K562 (cell line): ENCODE results near the gene MAP3K12. TPM values are rescaled to one million over a fixed set of nuclear protein-coding genes. Genes with fewer than 3 reads are reported as not detected.

Experiments used
- C11orf30 ChIP-seq: fragments of 450-650 bp; IDR thresholded peaks from 2 replicates; pipeline ENCODE4 v1.6.1; 2016; ENCODE audit warnings: low read depth, mild to moderate bottlenecking
- CBX8 ChIP-seq: fragments of 200-600 bp; sonication (generic); IDR thresholded peaks from 2 replicates; pipeline ENCODE4 v1.6.1; 2012; ENCODE audit warnings: borderline replicate concordance, mixed run types, low read depth, mild to moderate bottlenecking, moderate library complexity, mixed read lengths, low read length, control low read depth, inconsistent platforms; ENCODE audit not compliant: poor library complexity, severe bottlenecking; ENCODE audit errors: extremely low read depth
- DDX20 ChIP-seq: fragments of 450-650 bp; IDR thresholded peaks from 2 replicates; pipeline ENCODE4 v1.6.1; 2016; ENCODE audit warnings: missing genetic modification characterization, low read depth, mild to moderate bottlenecking, missing compliant biosample characterization, moderate library complexity
- E2F4 ChIP-seq: sonication (generic); formaldehyde crosslinking; IDR thresholded peaks from 2 replicates; pipeline ENCODE4 v1.8.0; 2022; ENCODE audit warnings: mild to moderate bottlenecking, low read depth, missing genetic modification reagents
- HIVEP1 ChIP-seq: fragments of 250-450 bp; sonication (Bioruptor Pico); IDR thresholded peaks from 2 replicates; pipeline ENCODE4 v1.4.0; 2020; ENCODE audit warnings: mild to moderate bottlenecking
- MBD1 ChIP-seq: fragments of 250-450 bp; sonication (Bioruptor Pico); IDR thresholded peaks from 2 replicates; pipeline ENCODE4 v1.8.0; 2022; ENCODE audit warnings: inconsistent platforms
- REST ChIP-seq, 2 experiments: fragments of 450-650 bp; formaldehyde crosslinking in 1 of 2; IDR thresholded peaks; 2 replicates each; pipeline versions ENCODE4 v1.4.0 to v1.6.1; 2014 to 2020; ENCODE audit warnings: mild to moderate bottlenecking in 2 of 2, borderline replicate concordance in 1 of 2, low read depth in 1 of 2
- SPI1 ChIP-seq: IDR thresholded peaks from 2 replicates; pipeline ENCODE4 v1.6.1; 2011; ENCODE audit warnings: low read depth, low read length, control low read depth, borderline replicate concordance
- TAF1 ChIP-seq: IDR thresholded peaks from 2 replicates; pipeline ENCODE4 v1.6.1; 2011; ENCODE audit warnings: mild to moderate bottlenecking, low read length, moderate library complexity; ENCODE audit not compliant: insufficient read depth, control insufficient read depth, severe bottlenecking; ENCODE audit errors: extremely low read depth
- ZNF436 ChIP-seq: fragments of 250-450, 450-650 bp; sonication (Bioruptor Pico); formaldehyde crosslinking; IDR thresholded peaks from 2 replicates; pipeline ENCODE4 v1.7.0; 2020; ENCODE audit warnings: mild to moderate bottlenecking
- polyA plus RNA-seq, 8 experiments: library from polyadenylated mRNA; depleted of rRNA in 4 of 8; stranded (reverse) in 5 of 8; unstranded in 3 of 8; fragments of >200 nt; fragmentation: Nextera tagmentation in 2 of 8; fragmentation: Illumina TruSeq in 1 of 8; extraction: Ambion mirVana in 2 of 8; extraction: Trizol in 1 of 8; gene quantifications; 2 replicates each; pipeline versions ENCODE4 v1.2.1 to v1.2.3, GENCODE V29; 2011 to 2014; ENCODE audit warnings: inconsistent platforms in 1 of 8, missing spikeins in 1 of 8
- total RNA-seq, 7 experiments: library from RNA; depleted of rRNA in 6 of 7; stranded (reverse); fragments of >200 nt in 6 of 7; fragmentation: Illumina TruSeq in 2 of 7; extraction: Trizol in 2 of 7; gene quantifications; 2 replicates each; pipeline versions ENCODE4 v1.2.1 to v1.2.3, GENCODE V29; 2011 to 2021; ENCODE audit warnings: low replicate concordance in 1 of 7
- TF ChIP-seq, protein P1 (sequence below): fragments of 200-400 bp; formaldehyde crosslinking; IDR thresholded peaks from 2 replicates; pipeline ENCODE4 v1.6.1; 2017; ENCODE audit warnings: mild to moderate bottlenecking, low read depth, low read length, moderate library complexity

MAP3K12 gene
- total and polyA plus RNA-seq, 9 of the 15 experiments (the other 6 are each of a cell fraction or from before 2014, with no cell fraction given): 0.10 to 2.4 (median 1.6) TPM

- no peak for TF ChIP-seq REST (IDR thresholded peaks at IDR 0.05; ENCODE audit: borderline replicate concordance)
- peak; percentile 60; the same call in 1 of the 2 replicates for TF ChIP-seq REST (CRISPR knock-in tag; IDR thresholded peaks at IDR 0.05; ENCODE audit: low read depth)
- no peak for TF ChIP-seq MBD1 (CRISPR knock-in tag)
- TF ChIP-seq C11orf30: peak; percentile 91
- 0 out of 2 replicates have a peak, but pooled peaks have one; percentile 70 for TF ChIP-seq HIVEP1
- TF ChIP-seq E2F4 (CRISPR knock-in tag): 0 out of 2 replicates have a peak, but pooled peaks have one; percentile 58
- TF ChIP-seq CBX8: no peak
- TF ChIP-seq SPI1: no peak
- no peak for TF ChIP-seq DDX20 (tag)
- TF ChIP-seq ZNF436 (CRISPR knock-in tag): no peak
- TF ChIP-seq, protein P1, sequence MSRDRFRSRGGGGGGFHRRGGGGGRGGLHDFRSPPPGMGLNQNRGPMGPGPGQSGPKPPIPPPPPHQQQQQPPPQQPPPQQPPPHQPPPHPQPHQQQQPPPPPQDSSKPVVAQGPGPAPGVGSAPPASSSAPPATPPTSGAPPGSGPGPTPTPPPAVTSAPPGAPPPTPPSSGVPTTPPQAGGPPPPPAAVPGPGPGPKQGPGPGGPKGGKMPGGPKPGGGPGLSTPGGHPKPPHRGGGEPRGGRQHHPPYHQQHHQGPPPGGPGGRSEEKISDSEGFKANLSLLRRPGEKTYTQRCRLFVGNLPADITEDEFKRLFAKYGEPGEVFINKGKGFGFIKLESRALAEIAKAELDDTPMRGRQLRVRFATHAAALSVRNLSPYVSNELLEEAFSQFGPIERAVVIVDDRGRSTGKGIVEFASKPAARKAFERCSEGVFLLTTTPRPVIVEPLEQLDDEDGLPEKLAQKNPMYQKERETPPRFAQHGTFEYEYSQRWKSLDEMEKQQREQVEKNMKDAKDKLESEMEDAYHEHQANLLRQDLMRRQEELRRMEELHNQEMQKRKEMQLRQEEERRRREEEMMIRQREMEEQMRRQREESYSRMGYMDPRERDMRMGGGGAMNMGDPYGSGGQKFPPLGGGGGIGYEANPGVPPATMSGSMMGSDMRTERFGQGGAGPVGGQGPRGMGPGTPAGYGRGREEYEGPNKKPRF: no peak
- peak; percentile 41 for TF ChIP-seq TAF1
These were observed 1.7 kb upstream of the MAP3K12 start, which contains the start of gene TARBP2 (continued) for GRCh38 chr12:53500776-53501614.
